Heart left ventricle (tissue), 16 donors: ENCODE measurements around the gene WASF1. TPM values are rescaled to one million over a fixed set of nuclear protein-coding genes. Genes with fewer than 3 reads are reported as not detected.
"Not testable (repeated sequence)": the region's sequence is repeated elsewhere in the genome, so short reads cannot be mapped to it uniquely, and the experiment has no call there.

ENCODE experiments used
- ATAC-seq, 4 donors: fragments of 200-7000 bp; cut with Tn5 transposase; one replicate each; pipeline ENCODE4 v1.9.1; 2020 to 2022; ENCODE audit warnings: moderate library complexity in 4 of 4, mild to moderate bottlenecking in 3 of 4, moderate number of reproducible peaks in 1 of 4
- DNase-seq, 5 donors: peaks; one replicate each; pipeline ENCODE4 v3.0.0-alpha.2; 2020
- H3K27ac ChIP-seq, 12 donors: fragments of 200-600 bp; sonication (generic) in 4 of 12; one replicate each; pipeline versions ENCODE4 v1.5.0 to v1.8.0; 2016 to 2022; ENCODE audit warnings: mild to moderate bottlenecking in 2 of 12
- H3K27me3 ChIP-seq, 9 donors: fragments of 200-600 bp; sonication (generic) in 2 of 9; one replicate each; pipeline versions ENCODE4 v1.5.1 to v1.8.0; 2016 to 2022; ENCODE audit warnings: mild to moderate bottlenecking in 3 of 9
- H3K36me3 ChIP-seq, 9 donors: fragments of 200-600 bp; sonication (generic) in 2 of 9; one replicate each; pipeline versions ENCODE4 v1.5.0 to v1.8.0; 2018 to 2022; ENCODE audit warnings: mild to moderate bottlenecking in 2 of 9
- H3K4me1 ChIP-seq, 12 donors: fragments of 200-600 bp; sonication (generic) in 4 of 12; one replicate each; pipeline versions ENCODE4 v1.5.0 to v1.8.0; 2016 to 2022; ENCODE audit warnings: mild to moderate bottlenecking in 3 of 12
- H3K4me3 ChIP-seq, 12 donors: fragments of 200-600 bp; sonication (generic) in 4 of 12; one replicate each; pipeline versions ENCODE4 v1.5.0 to v1.8.0; 2017 to 2022; ENCODE audit warnings: mild to moderate bottlenecking in 9 of 12, moderate library complexity in 4 of 12
- H3K9me3 ChIP-seq, 12 donors: fragments of 200-600 bp; sonication (generic) in 4 of 12; one replicate each; pipeline versions ENCODE4 v1.5.0 to v1.8.0; 2016 to 2022; ENCODE audit warnings: mild to moderate bottlenecking in 1 of 12
- POLR2A ChIP-seq, 2 donors: fragments of 450-650 bp; IDR thresholded peaks; one replicate each; pipeline ENCODE4 v1.6.1; 2017; ENCODE audit warnings: antibody characterized with exemption in 2 of 2, mild to moderate bottlenecking in 2 of 2, moderate library complexity in 2 of 2
- WGBS, 4 donors: extraction: QIAGEN DNeasy Blood & Tissue Kit in 2 of 4; methylation state at CpG; one replicate each; pipeline versions ENCODE4 v1.1.5 to v1.1.7; 2013 to 2018; 5-methylcytosine and 5-hydroxymethylcytosine counted together
- intact Hi-C, 10 donors: fragments of 100-400 bp; cut with DNase I; formaldehyde crosslinking; loops; one replicate each; pipeline versions ENCODE4 v1.11.1 to v1.14.2; 2022
- polyA plus RNA-seq, 2 donors: library from polyadenylated mRNA; stranded (reverse); fragments of 200-250 nt; gene quantifications; one replicate each; pipeline ENCODE4 v1.2.3, GENCODE V29; 2013
- total RNA-seq, 9 donors: library from RNA; depleted of rRNA in 2 of 9; stranded (reverse); fragments of >200 nt in 2 of 9; fragmentation: NEBNext Ultra II Directional in 3 of 9; extraction: Animal tissue kit (Norgen Biotek cat#: 25700) in 3 of 9; gene quantifications; one replicate each; pipeline versions ENCODE4 v1.1.0 to v1.2.4, GENCODE V29; 2016 to 2023
- TF ChIP-seq, protein P1 (sequence below), 12 donors: fragments of 200-600 bp; sonication (generic) in 4 of 12; IDR thresholded peaks; one replicate each; pipeline versions ENCODE4 v1.5.0 to v1.8.0; 2018 to 2022; ENCODE audit warnings: antibody characterized with exemption in 12 of 12, mild to moderate bottlenecking in 5 of 12
- donor health status: ischemic (EF 13 %, LVEDD 7.1; RV severe dilation, severe dysfunction).
- donor health status: healthy with polysubstance abuse.
- donor health status: DM: no; HTN: yes; CAD: no.
- donor health status: DM: no; HTN: no; CAD: no.
- donor health status: ischemic (EF 25% LVEDD 6.9; RV normal size, moderate dysfunction).
- donor health status: ischemic (EF 25% LVEDD 5.7; RV mildly dilated, moderate dysfunction).
- donor health status: healthy.
- donor health status: DM: yes; HTN: yes; CAD: no.
- donor health status: ischemic (EF 35%, LVEDD 5.7; RV mildly dilated, moderate dysfunction).
- donor health status: nonischemic (EF 11% LVEDD 7.7; RV severe dilation, severe dysfunction).
- donor health status: DM: yes; HTN: yes; CAD: no.
- donor health status: PGD.
- donor health status: ischemic (EF 29% LVEDD 5.4; RV normal size, mild dysfunction).
- donor health status: nonischemic (EF 23%, LVEDD 6.1; RV moderate dilation, normal function).

Gene WASF1
- total and polyA plus RNA-seq, 11 donors: 0.54 to 4.2 (median 1.3) TPM

- Histone ChIP-seq H3K4me1 (no peaks in the 10 kb centered on the region), H3K4me3 (no peak overlapping the region), H3K27ac (no peak overlapping the region), H3K36me3 (no peaks in the 10 kb centered on the region), H3K27me3 (no peaks in the 10 kb centered on the region), H3K9me3 (peaks cover 0 to 3% (median 0%) of the 10 kb centered on the region in 12 donors)
- DNase-seq (no peak), ATAC-seq (no peak)
- intact Hi-C loops: no loop called here
- TF ChIP-seq, protein P1, sequence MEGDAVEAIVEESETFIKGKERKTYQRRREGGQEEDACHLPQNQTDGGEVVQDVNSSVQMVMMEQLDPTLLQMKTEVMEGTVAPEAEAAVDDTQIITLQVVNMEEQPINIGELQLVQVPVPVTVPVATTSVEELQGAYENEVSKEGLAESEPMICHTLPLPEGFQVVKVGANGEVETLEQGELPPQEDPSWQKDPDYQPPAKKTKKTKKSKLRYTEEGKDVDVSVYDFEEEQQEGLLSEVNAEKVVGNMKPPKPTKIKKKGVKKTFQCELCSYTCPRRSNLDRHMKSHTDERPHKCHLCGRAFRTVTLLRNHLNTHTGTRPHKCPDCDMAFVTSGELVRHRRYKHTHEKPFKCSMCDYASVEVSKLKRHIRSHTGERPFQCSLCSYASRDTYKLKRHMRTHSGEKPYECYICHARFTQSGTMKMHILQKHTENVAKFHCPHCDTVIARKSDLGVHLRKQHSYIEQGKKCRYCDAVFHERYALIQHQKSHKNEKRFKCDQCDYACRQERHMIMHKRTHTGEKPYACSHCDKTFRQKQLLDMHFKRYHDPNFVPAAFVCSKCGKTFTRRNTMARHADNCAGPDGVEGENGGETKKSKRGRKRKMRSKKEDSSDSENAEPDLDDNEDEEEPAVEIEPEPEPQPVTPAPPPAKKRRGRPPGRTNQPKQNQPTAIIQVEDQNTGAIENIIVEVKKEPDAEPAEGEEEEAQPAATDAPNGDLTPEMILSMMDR (IDR thresholded peaks at IDR 0.05): no peak
- no peak for TF ChIP-seq POLR2A (IDR thresholded peaks at IDR 0.05)
- 86 to 100% (median 88%) methylated on average over 2 of the region's 2 CpGs for WGBS, 4 donors
These were observed 94.2 kb downstream of the WASF1 start for GRCh38 chr6:110085285-110085684.

GRCh38 chr6:110083875-110084585 is 95.4 kb downstream of the WASF1 start:
- no peak for TF ChIP-seq POLR2A (IDR thresholded peaks at IDR 0.05)
- TF ChIP-seq, protein P1 (IDR thresholded peaks at IDR 0.05): no peak
- no peaks in the 10 kb centered on the region for H3K36me3 ChIP-seq
- intact Hi-C loops: no loop called here
- no peaks in the 10 kb centered on the region for H3K4me1 ChIP-seq
- WGBS, 4 donors: 60 to 75% (median 68%) methylated on average over 1 of the region's 1 CpG
- H3K27me3 ChIP-seq: no peaks in the 10 kb centered on the region
- DNase-seq: no peak
- no peak for ATAC-seq
- no peak overlapping the region for H3K27ac ChIP-seq
- H3K4me3 ChIP-seq: no peak overlapping the region
- no peaks in the 10 kb centered on the region for H3K9me3 ChIP-seq

DNA sequence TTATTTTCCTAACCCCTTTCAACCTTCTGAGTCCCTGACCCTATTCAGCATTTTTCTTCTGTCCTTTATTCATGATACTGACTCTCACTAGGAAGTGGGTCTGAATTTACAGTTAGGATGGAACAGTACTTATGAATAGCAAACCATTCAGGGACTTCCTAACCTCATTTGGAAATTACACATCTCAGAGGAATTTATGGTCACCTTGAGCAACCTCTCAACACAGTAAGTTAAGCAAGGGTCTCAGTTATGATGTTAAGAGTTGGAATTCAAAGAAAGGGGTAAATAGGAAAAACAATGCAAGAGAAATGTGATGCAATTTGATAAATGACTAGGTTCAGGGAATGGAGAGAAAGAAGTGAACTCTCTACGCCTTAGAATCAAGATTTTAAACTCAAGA is 104.1 kb downstream of the WASF1 start:
- no peaks in the 10 kb centered on the region for H3K9me3 ChIP-seq
- no peaks in the 10 kb centered on the region for H3K36me3 ChIP-seq
- DNase-seq (no peak), ATAC-seq (no peak)
- H3K27me3 ChIP-seq: peaks cover 0 to 4% (median 0%) of the 10 kb centered on the region in 9 donors
- WGBS, 4 donors: 54 to 88% (median 77%) methylated on average over 1 of the region's 1 CpG
- H3K4me3 ChIP-seq: no peak overlapping the region
- TF ChIP-seq, protein P1 (IDR thresholded peaks at IDR 0.05): no peak
- no peak for TF ChIP-seq POLR2A (IDR thresholded peaks at IDR 0.05)
- H3K4me1 ChIP-seq: no peaks in the 10 kb centered on the region
- H3K27ac ChIP-seq: no peak overlapping the region
- intact Hi-C loops: no loop called here

DNA sequence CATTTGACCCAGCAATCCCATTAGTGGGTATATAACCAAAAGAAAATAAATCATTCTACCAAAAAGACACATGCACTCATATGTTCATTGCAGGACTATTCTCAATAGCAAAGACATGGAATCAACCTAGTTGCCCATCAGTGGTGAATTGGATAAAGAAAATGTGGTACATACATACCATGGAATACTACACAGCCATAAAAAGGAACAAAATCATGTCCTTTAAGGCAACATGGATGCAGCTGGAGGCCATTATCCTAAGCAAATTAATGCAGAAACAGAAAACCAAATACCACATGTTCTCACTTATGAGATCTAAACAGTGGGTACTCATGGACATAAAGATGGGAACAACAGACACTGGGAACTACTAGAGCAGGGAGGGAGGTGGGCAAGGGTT is 106.0 kb downstream of the WASF1 start:
- DNase-seq, H3K27ac ChIP-seq, H3K4me3 ChIP-seq, H3K27me3 ChIP-seq, H3K4me1 ChIP-seq, H3K9me3 ChIP-seq, H3K36me3 ChIP-seq, intact Hi-C loops, ATAC-seq: not testable (repeated sequence)

GRCh38 chr6:110068592-110068967 is 110.9 kb downstream of the WASF1 start:
- 55 to 66% (median 59%) methylated on average over 8 of the region's 8 CpGs for WGBS, 4 donors
- H3K9me3 ChIP-seq: no peaks in the 10 kb centered on the region
- H3K4me1 ChIP-seq: peaks cover 0 to 14% (median 0%) of the 10 kb centered on the region in 12 donors
- TF ChIP-seq, protein P1 (IDR thresholded peaks at IDR 0.05): no peak
- no peak for TF ChIP-seq POLR2A (IDR thresholded peaks at IDR 0.05)
- peak overlapping the region in 5 of 12 donors; percentile 5 to 62 (median 30) for H3K27ac ChIP-seq
- peaks cover 0 to 5% (median 0%) of the 10 kb centered on the region in 9 donors for H3K27me3 ChIP-seq
- peak in 2 of 4 donors; percentile 55 to 56 for ATAC-seq
- intact Hi-C loops: no loop called here
- no peak overlapping the region for H3K4me3 ChIP-seq
- no peaks in the 10 kb centered on the region for H3K36me3 ChIP-seq
- no peak for DNase-seq
